GM23338 (cell line): ENCODE results near the gene SREK1IP1. TPM values are rescaled to one million over a fixed set of nuclear protein-coding genes. Genes with fewer than 3 reads are reported as not detected.

Source experiments
- ATAC-seq: fragments of 200-7000 bp; cut with Tn5 transposase; 3 replicates; pipeline ENCODE4 v1.9.1; 2020
- DNase-seq: peaks from one replicate; pipeline ENCODE4 v3.0.0-alpha.2; 2015; ENCODE audit warnings: low spot score
- H2AFZ ChIP-seq: fragments of 200-600 bp; sonication (generic); 2 replicates; pipeline ENCODE4 v1.8.0; 2016; ENCODE audit warnings: antibody characterized with exemption, mild to moderate bottlenecking, moderate library complexity
- H3F3A ChIP-seq: fragments of 200-600 bp; sonication (generic); replicated peaks from 2 replicates; pipeline ENCODE4 v1.8.0; 2017; ENCODE audit warnings: antibody characterized with exemption, mixed run types, low read depth
- H3K27ac ChIP-seq: fragments of 200-600 bp; sonication (generic); 2 replicates; pipeline ENCODE4 v1.6.1; 2016; ENCODE audit warnings: low read depth
- H3K27me3 ChIP-seq: fragments of 200-600 bp; sonication (generic); 2 replicates; pipeline ENCODE4 v1.8.0; 2016; ENCODE audit warnings: mild to moderate bottlenecking, mixed run types, moderate library complexity; ENCODE audit not compliant: insufficient read depth
- H3K36me3 ChIP-seq: fragments of 200-600 bp; sonication (generic); 2 replicates; pipeline ENCODE4 v1.8.0; 2016; ENCODE audit warnings: mild to moderate bottlenecking; ENCODE audit not compliant: insufficient read depth
- H3K4me1 ChIP-seq: fragments of 200-600 bp; sonication (generic); 2 replicates; pipeline ENCODE4 v1.8.0; 2016; ENCODE audit warnings: mild to moderate bottlenecking, moderate library complexity; ENCODE audit not compliant: insufficient read depth
- H3K4me2 ChIP-seq: fragments of 200-600 bp; sonication (generic); 2 replicates; pipeline ENCODE4 v1.7.1; 2017; ENCODE audit warnings: mixed run types
- H3K4me3 ChIP-seq: fragments of 200-600 bp; sonication (generic); 2 replicates; pipeline ENCODE4 v1.6.1; 2016; ENCODE audit warnings: mixed run types
- H3K79me2 ChIP-seq: fragments of 200-600 bp; sonication (generic); replicated peaks from 2 replicates; pipeline ENCODE4 v1.8.0; 2017; ENCODE audit warnings: mild to moderate bottlenecking; ENCODE audit not compliant: insufficient read depth
- H3K9me2 ChIP-seq: fragments of 200-600 bp; sonication (generic); 2 replicates; pipeline ENCODE4 v1.8.0; 2017; ENCODE audit not compliant: insufficient read depth
- H4K20me1 ChIP-seq: fragments of 200-600 bp; sonication (generic); replicated peaks from 2 replicates; pipeline ENCODE4 v1.8.0; 2017; ENCODE audit warnings: mild to moderate bottlenecking; ENCODE audit not compliant: insufficient read depth
- H3K27ac Mint-ChIP-seq: 2 replicates; pipeline ENCODE4 v1.8.0; 2020; ENCODE audit warnings: inconsistent platforms, mild to moderate bottlenecking, moderate library complexity, mixed read lengths
- H3K27me3 Mint-ChIP-seq: 3 replicates; pipeline ENCODE4 v1.8.0; 2022; ENCODE audit warnings: low read depth, mild to moderate bottlenecking, moderate library complexity, mixed read lengths, inconsistent platforms; ENCODE audit not compliant: insufficient read depth, poor library complexity
- H3K36me3 Mint-ChIP-seq: 3 replicates; pipeline ENCODE4 v1.8.0; 2021; ENCODE audit warnings: low read depth, mild to moderate bottlenecking, inconsistent platforms, moderate library complexity, mixed read lengths
- H3K4me1 Mint-ChIP-seq: 3 replicates; pipeline ENCODE4 v1.8.0; 2020; ENCODE audit warnings: mild to moderate bottlenecking, inconsistent platforms, mixed read lengths
- H3K4me3 Mint-ChIP-seq: 3 replicates; pipeline ENCODE4 v1.8.0; 2021; ENCODE audit warnings: moderate library complexity, mild to moderate bottlenecking, inconsistent platforms, mixed read lengths
- H3K9me3 Mint-ChIP-seq: 3 replicates; pipeline ENCODE4 v1.8.0; 2020; ENCODE audit warnings: moderate library complexity, mild to moderate bottlenecking, inconsistent platforms, mixed read lengths
- CREB1 ChIP-seq: fragments of 250-450 bp; sonication (Bioruptor Pico); IDR thresholded peaks from 2 replicates; pipeline ENCODE4 v1.5.0; 2020; ENCODE audit warnings: low read depth, mild to moderate bottlenecking, moderate library complexity
- EZH2phosphoT487 ChIP-seq: fragments of 200-600 bp; sonication (generic); IDR thresholded peaks from one replicate; pipeline ENCODE4 v1.8.1; 2018; ENCODE audit warnings: antibody characterized with exemption; ENCODE audit not compliant: unreplicated experiment
- JUNB ChIP-seq: IDR thresholded peaks from one replicate; pipeline ENCODE4 v1.6.1; 2016; ENCODE audit warnings: antibody characterized with exemption; ENCODE audit not compliant: unreplicated experiment
- NANOG ChIP-seq: IDR thresholded peaks from 2 replicates; pipeline ENCODE4 v1.6.1; 2016; ENCODE audit warnings: antibody characterized with exemption, borderline replicate concordance
- POLR2AphosphoS5 ChIP-seq: IDR thresholded peaks from 2 replicates; pipeline ENCODE4 v1.6.1; 2016; ENCODE audit warnings: antibody characterized with exemption, low read depth
- STAT1 ChIP-seq: IDR thresholded peaks from one replicate; pipeline ENCODE4 v1.6.1; 2016; ENCODE audit warnings: antibody characterized with exemption; ENCODE audit not compliant: unreplicated experiment
- ZNF114 ChIP-seq: fragments of 250-450 bp; sonication (Bioruptor Pico); IDR thresholded peaks from 2 replicates; pipeline ENCODE4 v1.5.0; 2020; ENCODE audit warnings: mild to moderate bottlenecking, moderate library complexity
- ZNF331 ChIP-seq: fragments of 250-450 bp; sonication (Bioruptor Pico); IDR thresholded peaks from 2 replicates; pipeline ENCODE4 v1.5.0; 2020; ENCODE audit warnings: low read depth, mild to moderate bottlenecking, moderate library complexity
- polyA plus RNA-seq: library from polyadenylated mRNA; unstranded; fragments of >200 nt; fragmentation: Nextera tagmentation; extraction: Ambion mirVana; gene quantifications from 2 replicates; pipeline ENCODE4 v1.2.1, GENCODE V29; 2016
- total RNA-seq: library from RNA; depleted of rRNA; stranded (reverse); fragments of >200 nt; shearing (Covaris generic); gene quantifications from 2 replicates; pipeline ENCODE4 v1.2.3, GENCODE V29; 2014
- TF ChIP-seq, protein P1 (sequence below): fragments of 250-450 bp; sonication (Bioruptor Pico); IDR thresholded peaks from 2 replicates; pipeline ENCODE4 v1.5.0; 2020; ENCODE audit warnings: mild to moderate bottlenecking, moderate library complexity
- TF ChIP-seq, protein P2 (sequence below): IDR thresholded peaks from one replicate; pipeline ENCODE4 v1.6.1; 2018; ENCODE audit warnings: antibody characterized with exemption; ENCODE audit not compliant: unreplicated experiment
- TF ChIP-seq, protein P3 (sequence below): IDR thresholded peaks from 2 replicates; pipeline ENCODE4 v1.6.1; 2016; ENCODE audit warnings: antibody characterized with exemption
- TF ChIP-seq, protein P4 (sequence below), 2 experiments: fragments of 200-600 bp in 1 of 2; sonication (generic) in 1 of 2; conservative IDR thresholded peaks; 2 replicates each; pipeline versions ENCODE4 v1.5.1 to v1.6.1; 2016 to 2017; ENCODE audit warnings: antibody characterized with exemption in 2 of 2, low read depth in 2 of 2, mild to moderate bottlenecking in 2 of 2, moderate library complexity in 1 of 2

Gene SREK1IP1
- total and polyA plus RNA-seq, 2 experiments from 2014 or later: 16.7 to 137 TPM

DNA sequence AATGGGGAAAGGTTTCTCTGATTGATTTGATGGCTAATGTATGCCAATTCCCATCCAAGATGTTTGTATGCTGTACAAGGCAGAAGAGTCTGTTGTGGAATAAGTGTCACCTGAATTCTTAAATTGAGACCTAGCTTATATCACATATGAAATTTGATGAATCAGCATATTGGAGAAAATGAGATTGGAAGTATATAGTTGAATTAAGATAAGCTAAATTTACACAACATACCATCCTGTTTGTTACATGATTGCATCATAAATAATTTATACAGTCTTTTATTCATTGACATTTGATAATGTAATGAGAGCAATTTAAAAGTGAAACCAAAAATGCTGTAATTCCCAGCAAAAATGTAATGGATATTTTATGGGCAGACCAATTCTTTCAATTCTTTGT lies 1.4 kb upstream of the SREK1IP1 start:
- H3K79me2 ChIP-seq: peaks cover 85% of the 10 kb centered on the region
- H3K36me3 Mint-ChIP-seq: peaks cover 12% of the 10 kb centered on the region
- H3K4me1 Mint-ChIP-seq: peaks cover 19% of the 10 kb centered on the region
- ATAC-seq (no peak), DNase-seq (no peak)
- H3K4me2 ChIP-seq: peak overlapping the region; percentile 91
- H3K9me2 ChIP-seq: no peaks in the 10 kb centered on the region
- H3K4me1 ChIP-seq: peaks cover 8% of the 10 kb centered on the region
- TF ChIP-seq ZNF114 (CRISPR knock-in tag) (no peak), CREB1 (CRISPR knock-in tag) (no peak), NANOG (no peak), EZH2phosphoT487 (no peak), ZNF331 (CRISPR knock-in tag) (no peak), JUNB (no peak), STAT1 (no peak), POLR2AphosphoS5 (no peak)
- TF ChIP-seq, protein P1, sequence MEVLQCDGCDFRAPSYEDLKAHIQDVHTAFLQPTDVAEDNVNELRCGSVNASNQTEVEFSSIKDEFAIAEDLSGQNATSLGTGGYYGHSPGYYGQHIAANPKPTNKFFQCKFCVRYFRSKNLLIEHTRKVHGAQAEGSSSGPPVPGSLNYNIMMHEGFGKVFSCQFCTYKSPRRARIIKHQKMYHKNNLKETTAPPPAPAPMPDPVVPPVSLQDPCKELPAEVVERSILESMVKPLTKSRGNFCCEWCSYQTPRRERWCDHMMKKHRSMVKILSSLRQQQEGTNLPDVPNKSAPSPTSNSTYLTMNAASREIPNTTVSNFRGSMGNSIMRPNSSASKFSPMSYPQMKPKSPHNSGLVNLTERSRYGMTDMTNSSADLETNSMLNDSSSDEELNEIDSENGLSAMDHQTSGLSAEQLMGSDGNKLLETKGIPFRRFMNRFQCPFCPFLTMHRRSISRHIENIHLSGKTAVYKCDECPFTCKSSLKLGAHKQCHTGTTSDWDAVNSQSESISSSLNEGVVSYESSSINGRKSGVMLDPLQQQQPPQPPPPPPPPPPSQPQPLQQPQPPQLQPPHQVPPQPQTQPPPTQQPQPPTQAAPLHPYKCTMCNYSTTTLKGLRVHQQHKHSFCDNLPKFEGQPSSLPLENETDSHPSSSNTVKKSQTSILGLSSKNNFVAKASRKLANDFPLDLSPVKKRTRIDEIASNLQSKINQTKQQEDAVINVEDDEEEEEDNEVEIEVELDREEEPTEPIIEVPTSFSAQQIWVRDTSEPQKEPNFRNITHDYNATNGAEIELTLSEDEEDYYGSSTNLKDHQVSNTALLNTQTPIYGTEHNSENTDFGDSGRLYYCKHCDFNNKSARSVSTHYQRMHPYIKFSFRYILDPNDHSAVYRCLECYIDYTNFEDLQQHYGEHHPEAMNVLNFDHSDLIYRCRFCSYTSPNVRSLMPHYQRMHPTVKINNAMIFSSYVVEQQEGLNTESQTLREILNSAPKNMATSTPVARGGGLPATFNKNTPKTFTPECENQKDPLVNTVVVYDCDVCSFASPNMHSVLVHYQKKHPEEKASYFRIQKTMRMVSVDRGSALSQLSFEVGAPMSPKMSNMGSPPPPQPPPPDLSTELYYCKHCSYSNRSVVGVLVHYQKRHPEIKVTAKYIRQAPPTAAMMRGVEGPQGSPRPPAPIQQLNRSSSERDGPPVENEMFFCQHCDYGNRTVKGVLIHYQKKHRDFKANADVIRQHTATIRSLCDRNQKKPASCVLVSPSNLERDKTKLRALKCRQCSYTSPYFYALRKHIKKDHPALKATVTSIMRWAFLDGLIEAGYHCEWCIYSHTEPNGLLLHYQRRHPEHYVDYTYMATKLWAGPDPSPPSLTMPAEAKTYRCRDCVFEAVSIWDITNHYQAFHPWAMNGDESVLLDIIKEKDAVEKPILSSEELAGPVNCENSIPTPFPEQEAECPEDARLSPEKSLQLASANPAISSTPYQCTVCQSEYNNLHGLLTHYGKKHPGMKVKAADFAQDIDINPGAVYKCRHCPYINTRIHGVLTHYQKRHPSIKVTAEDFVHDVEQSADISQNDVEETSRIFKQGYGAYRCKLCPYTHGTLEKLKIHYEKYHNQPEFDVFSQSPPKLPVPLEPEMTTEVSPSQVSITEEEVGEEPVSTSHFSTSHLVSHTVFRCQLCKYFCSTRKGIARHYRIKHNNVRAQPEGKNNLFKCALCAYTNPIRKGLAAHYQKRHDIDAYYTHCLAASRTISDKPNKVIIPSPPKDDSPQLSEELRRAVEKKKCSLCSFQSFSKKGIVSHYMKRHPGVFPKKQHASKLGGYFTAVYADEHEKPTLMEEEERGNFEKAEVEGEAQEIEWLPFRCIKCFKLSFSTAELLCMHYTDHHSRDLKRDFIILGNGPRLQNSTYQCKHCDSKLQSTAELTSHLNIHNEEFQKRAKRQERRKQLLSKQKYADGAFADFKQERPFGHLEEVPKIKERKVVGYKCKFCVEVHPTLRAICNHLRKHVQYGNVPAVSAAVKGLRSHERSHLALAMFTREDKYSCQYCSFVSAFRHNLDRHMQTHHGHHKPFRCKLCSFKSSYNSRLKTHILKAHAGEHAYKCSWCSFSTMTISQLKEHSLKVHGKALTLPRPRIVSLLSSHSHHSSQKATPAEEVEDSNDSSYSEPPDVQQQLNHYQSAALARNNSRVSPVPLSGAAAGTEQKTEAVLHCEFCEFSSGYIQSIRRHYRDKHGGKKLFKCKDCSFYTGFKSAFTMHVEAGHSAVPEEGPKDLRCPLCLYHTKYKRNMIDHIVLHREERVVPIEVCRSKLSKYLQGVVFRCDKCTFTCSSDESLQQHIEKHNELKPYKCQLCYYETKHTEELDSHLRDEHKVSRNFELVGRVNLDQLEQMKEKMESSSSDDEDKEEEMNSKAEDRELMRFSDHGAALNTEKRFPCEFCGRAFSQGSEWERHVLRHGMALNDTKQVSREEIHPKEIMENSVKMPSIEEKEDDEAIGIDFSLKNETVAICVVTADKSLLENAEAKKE (CRISPR knock-in tag): no peak
- TF ChIP-seq, protein P2, sequence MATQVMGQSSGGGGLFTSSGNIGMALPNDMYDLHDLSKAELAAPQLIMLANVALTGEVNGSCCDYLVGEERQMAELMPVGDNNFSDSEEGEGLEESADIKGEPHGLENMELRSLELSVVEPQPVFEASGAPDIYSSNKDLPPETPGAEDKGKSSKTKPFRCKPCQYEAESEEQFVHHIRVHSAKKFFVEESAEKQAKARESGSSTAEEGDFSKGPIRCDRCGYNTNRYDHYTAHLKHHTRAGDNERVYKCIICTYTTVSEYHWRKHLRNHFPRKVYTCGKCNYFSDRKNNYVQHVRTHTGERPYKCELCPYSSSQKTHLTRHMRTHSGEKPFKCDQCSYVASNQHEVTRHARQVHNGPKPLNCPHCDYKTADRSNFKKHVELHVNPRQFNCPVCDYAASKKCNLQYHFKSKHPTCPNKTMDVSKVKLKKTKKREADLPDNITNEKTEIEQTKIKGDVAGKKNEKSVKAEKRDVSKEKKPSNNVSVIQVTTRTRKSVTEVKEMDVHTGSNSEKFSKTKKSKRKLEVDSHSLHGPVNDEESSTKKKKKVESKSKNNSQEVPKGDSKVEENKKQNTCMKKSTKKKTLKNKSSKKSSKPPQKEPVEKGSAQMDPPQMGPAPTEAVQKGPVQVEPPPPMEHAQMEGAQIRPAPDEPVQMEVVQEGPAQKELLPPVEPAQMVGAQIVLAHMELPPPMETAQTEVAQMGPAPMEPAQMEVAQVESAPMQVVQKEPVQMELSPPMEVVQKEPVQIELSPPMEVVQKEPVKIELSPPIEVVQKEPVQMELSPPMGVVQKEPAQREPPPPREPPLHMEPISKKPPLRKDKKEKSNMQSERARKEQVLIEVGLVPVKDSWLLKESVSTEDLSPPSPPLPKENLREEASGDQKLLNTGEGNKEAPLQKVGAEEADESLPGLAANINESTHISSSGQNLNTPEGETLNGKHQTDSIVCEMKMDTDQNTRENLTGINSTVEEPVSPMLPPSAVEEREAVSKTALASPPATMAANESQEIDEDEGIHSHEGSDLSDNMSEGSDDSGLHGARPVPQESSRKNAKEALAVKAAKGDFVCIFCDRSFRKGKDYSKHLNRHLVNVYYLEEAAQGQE: no peak
- TF ChIP-seq, protein P3, sequence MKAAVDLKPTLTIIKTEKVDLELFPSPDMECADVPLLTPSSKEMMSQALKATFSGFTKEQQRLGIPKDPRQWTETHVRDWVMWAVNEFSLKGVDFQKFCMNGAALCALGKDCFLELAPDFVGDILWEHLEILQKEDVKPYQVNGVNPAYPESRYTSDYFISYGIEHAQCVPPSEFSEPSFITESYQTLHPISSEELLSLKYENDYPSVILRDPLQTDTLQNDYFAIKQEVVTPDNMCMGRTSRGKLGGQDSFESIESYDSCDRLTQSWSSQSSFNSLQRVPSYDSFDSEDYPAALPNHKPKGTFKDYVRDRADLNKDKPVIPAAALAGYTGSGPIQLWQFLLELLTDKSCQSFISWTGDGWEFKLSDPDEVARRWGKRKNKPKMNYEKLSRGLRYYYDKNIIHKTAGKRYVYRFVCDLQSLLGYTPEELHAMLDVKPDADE: no peak
- TF ChIP-seq, protein P4, sequence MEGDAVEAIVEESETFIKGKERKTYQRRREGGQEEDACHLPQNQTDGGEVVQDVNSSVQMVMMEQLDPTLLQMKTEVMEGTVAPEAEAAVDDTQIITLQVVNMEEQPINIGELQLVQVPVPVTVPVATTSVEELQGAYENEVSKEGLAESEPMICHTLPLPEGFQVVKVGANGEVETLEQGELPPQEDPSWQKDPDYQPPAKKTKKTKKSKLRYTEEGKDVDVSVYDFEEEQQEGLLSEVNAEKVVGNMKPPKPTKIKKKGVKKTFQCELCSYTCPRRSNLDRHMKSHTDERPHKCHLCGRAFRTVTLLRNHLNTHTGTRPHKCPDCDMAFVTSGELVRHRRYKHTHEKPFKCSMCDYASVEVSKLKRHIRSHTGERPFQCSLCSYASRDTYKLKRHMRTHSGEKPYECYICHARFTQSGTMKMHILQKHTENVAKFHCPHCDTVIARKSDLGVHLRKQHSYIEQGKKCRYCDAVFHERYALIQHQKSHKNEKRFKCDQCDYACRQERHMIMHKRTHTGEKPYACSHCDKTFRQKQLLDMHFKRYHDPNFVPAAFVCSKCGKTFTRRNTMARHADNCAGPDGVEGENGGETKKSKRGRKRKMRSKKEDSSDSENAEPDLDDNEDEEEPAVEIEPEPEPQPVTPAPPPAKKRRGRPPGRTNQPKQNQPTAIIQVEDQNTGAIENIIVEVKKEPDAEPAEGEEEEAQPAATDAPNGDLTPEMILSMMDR (conservative IDR thresholded peaks at IDR 0.05; ENCODE audit: low read depth in 2 of 2): no peak
- H4K20me1 ChIP-seq: no peaks in the 10 kb centered on the region; the same call in none of the 2 replicates
- H3K27me3 Mint-ChIP-seq: no peaks in the 10 kb centered on the region
- no peaks in the 10 kb centered on the region for H3K27me3 ChIP-seq
- peak overlapping the region; percentile 78 for H3K4me3 ChIP-seq
- no peak overlapping the region for H3K27ac ChIP-seq
- H2AFZ ChIP-seq: no peak overlapping the region
- peak overlapping the region; percentile 100 for H3K4me3 Mint-ChIP-seq
- H3K36me3 ChIP-seq: no peaks in the 10 kb centered on the region; the same call in 1 of the 2 replicates
- no peaks in the 10 kb centered on the region for H3F3A ChIP-seq
- H3K27ac Mint-ChIP-seq: no peak overlapping the region
- no peaks in the 10 kb centered on the region for H3K9me3 Mint-ChIP-seq
